Endothelial cell of umbilical vein (primary cell): Measurements from ENCODE around the gene CRYAB. TPM values are rescaled to one million over a fixed set of nuclear protein-coding genes. Genes with fewer than 3 reads are reported as not detected.

Source experiments
- BruUV-seq: library from RNA; stranded (reverse); fragments of 400-500 nt; replicated peaks from 2 replicates; lab custom pipeline; 2021; lab: Mats Ljungman, UMichigan
- CTCF ChIA-PET: fragments of 300-600, 350-600 bp; sonication (Branson Sonifier 250); formaldehyde crosslinking; loops from one replicate; lab custom pipeline; 2021; ENCODE audit warnings: antibody characterized with exemption, inconsistent platforms; lab: Charles Lee
- POLR2A ChIA-PET: fragments of 300-600, 350-600 bp; sonication (Branson Sonifier 250); formaldehyde crosslinking; loops from one replicate; lab custom pipeline; 2021; ENCODE audit warnings: antibody characterized with exemption, inconsistent platforms; lab: Charles Lee
- DNase-seq: peaks from one replicate; pipeline ENCODE4 v3.0.0-alpha.2; 2011; ENCODE audit warnings: low read depth, low spot score
- FAIRE-seq: peaks from 2 replicates; lab custom pipeline; 2011; peaks lifted over from hg19 to GRCh38; lab: Jason Lieb, UNC
- H2AFZ ChIP-seq: 2 replicates; pipeline ENCODE4 v1.6.0; 2012; ENCODE audit warnings: low read depth, low read length, control low read depth, inconsistent platforms
- H3K27ac ChIP-seq: 2 replicates; pipeline ENCODE4 v1.5.1; 2011; ENCODE audit warnings: low read depth, mild to moderate bottlenecking, control low read depth, low read length, moderate library complexity; ENCODE audit not compliant: insufficient read depth
- H3K27me3 ChIP-seq, 2 experiments: 2 replicates each; pipeline versions ENCODE4 v1.6.0 to v1.6.1; 2011; ENCODE audit warnings: low read length in 2 of 2, mixed read lengths in 1 of 2; ENCODE audit not compliant: control insufficient read depth in 2 of 2, insufficient read depth in 2 of 2
- H3K36me3 ChIP-seq, 2 experiments: 2 replicates in 1 of 2; 3 replicates in 1 of 2; pipeline ENCODE4 v1.5.1; 2011; ENCODE audit warnings: low read length in 2 of 2, mild to moderate bottlenecking in 1 of 2, moderate library complexity in 1 of 2; ENCODE audit not compliant: control insufficient read depth in 2 of 2, insufficient read depth in 2 of 2; ENCODE audit errors: extremely low read depth in 1 of 2
- H3K4me1 ChIP-seq: 3 replicates; pipeline ENCODE4 v1.5.1; 2011; ENCODE audit warnings: mild to moderate bottlenecking, low read length; ENCODE audit not compliant: control insufficient read depth, insufficient read depth; ENCODE audit errors: extremely low read depth
- H3K4me2 ChIP-seq: 2 replicates; pipeline ENCODE4 v1.6.1; 2011; ENCODE audit warnings: low read length, control low read depth, mixed read lengths; ENCODE audit not compliant: insufficient read depth
- H3K4me3 ChIP-seq, 3 experiments: fragments of 200-600 bp in 1 of 3; sonication (generic), shearing (Covaris generic) in 1 of 3; replicated peaks in 1 of 3; 2 replicates each; pipeline ENCODE4 v1.5.1; 2011 to 2016; ENCODE audit warnings: control low read depth in 3 of 3, low read length in 3 of 3, mild to moderate bottlenecking in 2 of 3, inconsistent platforms in 1 of 3, low read depth in 1 of 3, moderate library complexity in 1 of 3; ENCODE audit not compliant: insufficient read depth in 1 of 3
- H3K79me2 ChIP-seq: 2 replicates; pipeline ENCODE4 v1.6.0; 2012; ENCODE audit warnings: low read length, inconsistent platforms; ENCODE audit not compliant: control insufficient read depth, insufficient read depth
- H3K9ac ChIP-seq: replicated peaks from 2 replicates; pipeline ENCODE3; 2011; ENCODE audit warnings: low read length, control low read depth; ENCODE audit not compliant: insufficient read depth; ENCODE audit errors: extremely low read depth
- H3K9me1 ChIP-seq: replicated peaks from 3 replicates; pipeline ENCODE4 v1.6.0; 2011; ENCODE audit warnings: mild to moderate bottlenecking, low read length; ENCODE audit not compliant: control insufficient read depth, insufficient read depth; ENCODE audit errors: extremely low read depth
- H3K9me3 ChIP-seq: replicated peaks from 2 replicates; pipeline ENCODE4 v1.5.1; 2012; ENCODE audit warnings: low read length, inconsistent platforms; ENCODE audit not compliant: control insufficient read depth, insufficient read depth
- H4K20me1 ChIP-seq: replicated peaks from 2 replicates; pipeline ENCODE3; 2011; ENCODE audit warnings: mild to moderate bottlenecking, low read length; ENCODE audit not compliant: control insufficient read depth, insufficient read depth; ENCODE audit errors: extremely low read depth
- CTCF ChIP-seq, 2 donors: IDR thresholded peaks; 1 replicate in 1 of 2; 2 replicates in 1 of 2; pipeline ENCODE4 v1.5.1; 2011; ENCODE audit warnings: low read length in 2 of 2, mild to moderate bottlenecking in 2 of 2, moderate library complexity in 2 of 2, control low read depth in 1 of 2, inconsistent platforms in 1 of 2, low read depth in 1 of 2; ENCODE audit not compliant: insufficient read depth in 1 of 2; ENCODE audit errors: extremely low read depth in 1 of 2
- EZH2 ChIP-seq: IDR thresholded peaks from 2 replicates; pipeline ENCODE4 v1.6.1; 2012; ENCODE audit warnings: borderline replicate concordance, low read depth, mild to moderate bottlenecking, moderate library complexity, low read length, inconsistent platforms; ENCODE audit not compliant: severe bottlenecking
- FOS ChIP-seq: IDR thresholded peaks from 2 replicates; pipeline ENCODE4 v1.6.1; 2011; ENCODE audit warnings: mild to moderate bottlenecking, low read length, moderate library complexity, borderline replicate concordance; ENCODE audit not compliant: insufficient read depth
- GATA2 ChIP-seq: IDR thresholded peaks from 2 replicates; pipeline ENCODE4 v1.7.0; 2011; ENCODE audit warnings: low read depth, mild to moderate bottlenecking, moderate library complexity, mixed read lengths, low read length; ENCODE audit not compliant: insufficient read length, insufficient read depth
- JUN ChIP-seq: IDR thresholded peaks from 2 replicates; pipeline ENCODE4 v1.6.1; 2011; ENCODE audit warnings: borderline replicate concordance, low read depth; ENCODE audit not compliant: insufficient read length, insufficient read depth
- MAX ChIP-seq: IDR thresholded peaks from 2 replicates; pipeline ENCODE4 v1.6.1; 2011; ENCODE audit not compliant: insufficient read depth, insufficient read length
- MYC ChIP-seq: IDR thresholded peaks from one replicate; pipeline ENCODE4 v1.6.1; 2011; ENCODE audit warnings: mild to moderate bottlenecking, low read depth, low read length
- POLR2A ChIP-seq: IDR thresholded peaks from 2 replicates; pipeline ENCODE4 v1.6.1; 2012; ENCODE audit warnings: low read depth, mild to moderate bottlenecking, control low read depth, low read length
- POLR2AphosphoS5 ChIP-seq: IDR thresholded peaks from 2 replicates; pipeline ENCODE4 v1.6.1; 2012; ENCODE audit warnings: low read depth, mild to moderate bottlenecking, control low read depth, low read length, moderate library complexity; ENCODE audit not compliant: insufficient read depth
- dilution Hi-C: fragments of 300-500 bp; cut with MboI; formaldehyde crosslinking; loops from one replicate; pipeline ENCODE4 v1.15.0; 2019; ENCODE audit warnings: low sequenced_read_pairs; ENCODE audit not compliant: extremely low pct_ligation_motif_present
- intact Hi-C: fragments of 100-400 bp; cut with micrococcal nuclease; formaldehyde crosslinking; loops from one replicate; pipeline ENCODE4 v1.10.0; 2022
- polyA plus RNA-seq, 4 experiments: library from polyadenylated mRNA; depleted of rRNA in 3 of 4; stranded (reverse) in 3 of 4; unstranded in 1 of 4; fragments of >200 nt; gene quantifications; 2 replicates each; pipeline versions ENCODE4 v1.2.1 to v1.2.3, GENCODE V29; 2011 to 2012; ENCODE audit warnings: missing spikeins in 1 of 4
- total RNA-seq: library from RNA; stranded (reverse); gene quantifications from 2 replicates; pipeline ENCODE4 v1.2.3, GENCODE V29; 2021

CRYAB gene
- total and polyA plus RNA-seq, 2 donors (not counting 3 experiments of a cell fraction or from before 2014, with no cell fraction given), result 0.48 TPM; not detected in 1

- Histone ChIP-seq H3K9ac (no peak overlapping the region), H3K27ac (no peak overlapping the region), H3K9me3 (no peaks in the 10 kb centered on the region), H3K79me2 (no peaks in the 10 kb centered on the region), H3K4me3 (no peak overlapping the region), H3K27me3 (no peaks in the 10 kb centered on the region), H3K4me2 (no peak overlapping the region), H4K20me1 (no peaks in the 10 kb centered on the region), H3K9me1 (no peaks in the 10 kb centered on the region), H2AFZ (no peak overlapping the region), H3K4me1 (peaks cover 12% of the 10 kb centered on the region), H3K36me3 (no peaks in the 10 kb centered on the region)
- dilution Hi-C loops, result no loop called here
- no peak for TF ChIP-seq CTCF (IDR thresholded peaks at IDR 0.05; ENCODE audit: extremely low read depth in 1 of 2, insufficient read depth in 1 of 2, low read depth in 1 of 2, low read length in 2 of 2)
- TF ChIP-seq MYC, result no peak
- TF ChIP-seq POLR2AphosphoS5, result no peak
- CTCF ChIA-PET, result interaction anchor here (1.0 to 3.5 kb wide), 4 partner anchors 14 to 21 kb away, joined by 3 to 9 read pairs (median 5); no protein-coding TSS in a partner anchor
- no TSS peak for BruUV-seq
- FAIRE-seq (no peak), DNase-seq (no peak)
- intact Hi-C loops, result no loop called here
- POLR2A ChIA-PET, result no interaction called here
Observed at GRCh38 chr11:111960916-111961315, 49.3 kb upstream of the CRYAB start.

- Histone ChIP-seq H3K79me2 (no peaks in the 10 kb centered on the region), H3K27ac (no peak overlapping the region), H3K27me3 (no peaks in the 10 kb centered on the region), H4K20me1 (no peaks in the 10 kb centered on the region), H3K9me3 (no peaks in the 10 kb centered on the region), H3K4me1 (peaks cover 4% of the 10 kb centered on the region), H3K9ac (no peak overlapping the region), H3K4me3 (no peak overlapping the region), H2AFZ (no peak overlapping the region), H3K9me1 (no peaks in the 10 kb centered on the region), H3K36me3 (no peaks in the 10 kb centered on the region), H3K4me2 (no peak overlapping the region)
- ChIA-PET POLR2A (no interaction called here), CTCF (interaction anchor here (0.7 to 1.3 kb wide), 3 partner anchors 24 to 65 kb away, joined by 3 read pairs; no protein-coding TSS in a partner anchor)
- no TSS peak for BruUV-seq
- TF ChIP-seq JUN, result no peak
- no peak for TF ChIP-seq GATA2
- no peak for TF ChIP-seq POLR2AphosphoS5
- no peak for TF ChIP-seq MYC
- TF ChIP-seq EZH2, result no peak
- no peak for TF ChIP-seq POLR2A
- no peak for TF ChIP-seq MAX
- no peak for TF ChIP-seq CTCF (IDR thresholded peaks at IDR 0.05; ENCODE audit: extremely low read depth in 1 of 2, insufficient read depth in 1 of 2, low read depth in 1 of 2, low read length in 2 of 2)
- no peak for TF ChIP-seq FOS
- intact Hi-C loops, result no loop called here
- DNase-seq (no peak), FAIRE-seq (peak; percentile 15)
- dilution Hi-C loops, result no loop called here
Observed at GRCh38 chr11:111957663-111958444, 46.3 kb upstream of the CRYAB start.
